Measurements from ENCODE around the gene PSAP. TPM values are rescaled to one million over a fixed set of nuclear protein-coding genes. Genes with fewer than 3 reads are reported as not detected.

Gene PSAP
- total RNA-seq, 6 experiments from 2014 or later: 520 to 743 (median 570) TPM

DNA sequence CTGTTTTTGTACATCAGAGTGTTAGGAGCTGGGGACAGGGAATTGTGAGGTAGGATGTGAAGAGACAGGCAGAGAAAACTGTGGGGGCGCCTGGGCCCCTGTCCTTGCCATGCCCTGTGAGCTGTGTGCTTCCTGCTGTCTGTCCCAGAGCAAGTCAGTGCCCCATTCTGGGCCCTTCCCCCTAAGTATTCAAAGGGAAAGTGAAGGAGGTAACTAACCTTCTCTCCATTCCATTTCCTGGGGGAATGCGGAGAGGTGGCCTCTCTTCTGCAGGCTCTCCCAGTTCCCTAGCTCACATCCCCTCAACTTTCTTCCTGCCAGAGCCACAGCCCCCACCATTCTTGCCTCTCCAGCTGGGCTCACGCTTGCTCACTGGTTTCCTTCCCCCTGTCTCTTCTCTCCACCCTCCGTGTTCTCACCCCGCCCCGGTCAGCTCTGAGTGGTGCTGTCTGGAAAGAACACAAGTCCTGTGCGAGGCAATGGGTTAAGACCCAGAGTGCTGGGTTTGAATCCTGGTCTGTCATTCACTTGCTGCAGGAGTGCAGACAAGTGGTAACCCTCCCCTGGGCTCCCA is 68.0 kb downstream of the PSAP start:
- TF ChIP-seq, protein P1, sequence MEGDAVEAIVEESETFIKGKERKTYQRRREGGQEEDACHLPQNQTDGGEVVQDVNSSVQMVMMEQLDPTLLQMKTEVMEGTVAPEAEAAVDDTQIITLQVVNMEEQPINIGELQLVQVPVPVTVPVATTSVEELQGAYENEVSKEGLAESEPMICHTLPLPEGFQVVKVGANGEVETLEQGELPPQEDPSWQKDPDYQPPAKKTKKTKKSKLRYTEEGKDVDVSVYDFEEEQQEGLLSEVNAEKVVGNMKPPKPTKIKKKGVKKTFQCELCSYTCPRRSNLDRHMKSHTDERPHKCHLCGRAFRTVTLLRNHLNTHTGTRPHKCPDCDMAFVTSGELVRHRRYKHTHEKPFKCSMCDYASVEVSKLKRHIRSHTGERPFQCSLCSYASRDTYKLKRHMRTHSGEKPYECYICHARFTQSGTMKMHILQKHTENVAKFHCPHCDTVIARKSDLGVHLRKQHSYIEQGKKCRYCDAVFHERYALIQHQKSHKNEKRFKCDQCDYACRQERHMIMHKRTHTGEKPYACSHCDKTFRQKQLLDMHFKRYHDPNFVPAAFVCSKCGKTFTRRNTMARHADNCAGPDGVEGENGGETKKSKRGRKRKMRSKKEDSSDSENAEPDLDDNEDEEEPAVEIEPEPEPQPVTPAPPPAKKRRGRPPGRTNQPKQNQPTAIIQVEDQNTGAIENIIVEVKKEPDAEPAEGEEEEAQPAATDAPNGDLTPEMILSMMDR (IDR thresholded peaks at IDR 0.05): no peak
- TF ChIP-seq POLR2A (IDR thresholded peaks at IDR 0.05): no peak
- Histone ChIP-seq H3K4me1 (no peaks in the 10 kb centered on the region), H3K27ac (no peak overlapping the region), H3K36me3 (no peaks in the 10 kb centered on the region), H3K9me3 (no peaks in the 10 kb centered on the region), H3K4me3 (no peak overlapping the region), H3K27me3 (no peaks in the 10 kb centered on the region)
- 40% methylated on average over 5 of the region's 7 CpGs for WGBS (ENCODE audit: insufficient coverage, low coverage, low lambda C conversion rate, missing lambda C conversion rate)
- intact Hi-C loops (cut with DNase I): no loop called here
- DNase-seq: peak in 1 of 3 donors; percentile 53
- peak; percentile 29 to 69 (median 59) for ATAC-seq

DNA sequence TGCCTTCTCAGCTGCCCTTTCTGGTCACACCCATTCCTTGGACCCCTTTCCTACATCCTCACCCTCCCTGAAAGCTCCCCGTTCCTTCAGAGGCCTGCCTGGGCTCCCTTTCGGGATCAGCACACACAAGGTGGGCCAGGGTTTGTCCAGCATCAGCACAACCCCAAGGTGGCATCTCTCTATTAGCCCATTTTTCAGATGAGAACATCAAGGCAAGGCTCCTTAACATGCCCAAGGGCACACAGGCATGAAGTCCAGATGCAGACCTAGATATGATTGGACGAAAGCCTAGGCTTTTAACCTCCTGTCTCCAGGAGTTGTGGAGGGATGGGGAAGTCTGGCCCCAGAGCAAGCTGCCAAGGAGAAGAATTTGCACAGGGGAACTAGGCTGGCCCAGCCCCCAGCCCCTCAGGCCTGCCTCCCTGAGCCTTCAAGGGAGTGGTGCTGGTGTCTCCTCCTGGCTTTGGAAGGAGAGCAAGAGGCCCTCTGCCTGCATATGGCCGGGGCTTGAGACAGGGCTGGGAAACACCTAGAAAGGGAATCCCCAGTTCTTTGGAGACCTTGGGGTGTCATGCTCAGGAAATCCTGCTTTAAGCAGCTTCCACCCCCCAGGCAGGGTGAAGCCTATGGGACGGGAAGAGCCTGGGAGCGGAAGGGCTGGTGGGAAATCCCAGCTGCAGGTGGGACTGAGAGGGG is 68.7 kb downstream of the PSAP start:
- Histone ChIP-seq H3K27ac (no peak overlapping the region), H3K36me3 (no peaks in the 10 kb centered on the region), H3K27me3 (no peaks in the 10 kb centered on the region), H3K9me3 (no peaks in the 10 kb centered on the region), H3K4me1 (no peaks in the 10 kb centered on the region), H3K4me3 (no peak overlapping the region)
- 73% methylated on average over 3 of the region's 6 CpGs for WGBS (ENCODE audit: insufficient coverage, low coverage, low lambda C conversion rate, missing lambda C conversion rate)
- peak in 1 of 3 donors; percentile 48 for DNase-seq
- intact Hi-C loops (cut with DNase I): no loop called here
- peak in 3 of 4 donors; percentile 8 to 61 (median 29) for ATAC-seq
- TF ChIP-seq, protein P1 (IDR thresholded peaks at IDR 0.05): no peak
- TF ChIP-seq POLR2A (IDR thresholded peaks at IDR 0.05): no peak

DNA sequence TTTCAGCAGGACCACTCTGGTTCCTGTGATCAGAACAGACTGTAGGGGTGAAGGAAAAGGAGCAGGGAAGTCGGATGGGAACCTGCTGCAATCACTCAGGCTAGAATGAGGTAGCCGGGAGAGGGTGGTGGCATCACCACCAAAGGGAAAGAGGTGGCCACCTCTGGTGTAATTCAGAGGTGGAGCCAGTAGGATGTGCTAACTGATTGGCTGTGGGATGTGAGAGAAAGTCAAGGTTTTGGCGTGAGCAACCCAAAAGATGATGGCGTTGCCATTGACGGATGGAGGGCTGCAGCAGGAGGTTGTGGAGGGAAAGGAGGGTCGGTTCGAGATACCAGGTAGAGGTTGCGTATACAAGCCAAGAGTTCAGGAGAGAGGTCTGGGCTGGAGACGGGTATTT is 70.3 kb downstream of the PSAP start:
- DNase-seq (no peak), ATAC-seq (no peak)
- Histone ChIP-seq H3K27ac (no peak overlapping the region), H3K9me3 (no peaks in the 10 kb centered on the region), H3K27me3 (no peaks in the 10 kb centered on the region), H3K4me3 (no peak overlapping the region), H3K4me1 (peaks cover 0 to 2% (median 0%) of the 10 kb centered on the region in 4 donors), H3K36me3 (no peaks in the 10 kb centered on the region)
- TF ChIP-seq, protein P1 (IDR thresholded peaks at IDR 0.05): no peak
- TF ChIP-seq POLR2A (IDR thresholded peaks at IDR 0.05): no peak
- intact Hi-C loops (cut with DNase I): no loop called here
- WGBS (ENCODE audit: insufficient coverage, low coverage, low lambda C conversion rate, missing lambda C conversion rate): 70% methylated on average over 9 of the region's 9 CpGs

DNA sequence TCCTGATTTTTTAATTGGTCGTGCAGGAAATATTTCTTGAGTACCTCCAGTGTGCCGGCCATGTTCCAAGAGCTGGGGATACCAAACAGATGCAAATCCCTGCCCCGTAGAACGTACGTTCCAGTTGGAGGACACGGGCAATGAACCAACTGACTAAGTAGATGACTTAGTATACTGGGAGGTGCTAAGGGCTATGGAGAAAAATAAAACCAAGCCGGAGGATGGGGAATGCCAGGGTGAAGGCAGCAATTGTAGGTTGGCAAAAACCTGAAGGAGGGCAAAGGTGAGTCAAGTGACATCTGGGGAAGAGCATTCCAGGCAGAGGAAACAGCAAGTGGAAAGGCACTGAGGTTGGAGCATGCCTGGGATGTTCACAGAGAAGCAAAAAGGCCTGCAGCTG is 70.9 kb downstream of the PSAP start:
- 87% methylated on average over 7 of the region's 7 CpGs for WGBS (ENCODE audit: insufficient coverage, low coverage, low lambda C conversion rate, missing lambda C conversion rate)
- ATAC-seq: no peak
- TF ChIP-seq, protein P1 (IDR thresholded peaks at IDR 0.05): no peak
- no peak for TF ChIP-seq POLR2A (IDR thresholded peaks at IDR 0.05)
- Histone ChIP-seq H3K9me3 (no peaks in the 10 kb centered on the region), H3K27ac (no peak overlapping the region), H3K36me3 (no peaks in the 10 kb centered on the region), H3K4me1 (peaks cover 0 to 2% (median 0%) of the 10 kb centered on the region in 4 donors), H3K4me3 (no peak overlapping the region), H3K27me3 (no peaks in the 10 kb centered on the region)
- intact Hi-C loops (cut with DNase I): no loop called here
- DNase-seq: no peak

All from right lobe of liver (tissue), 6 donors.